Measurements from ENCODE around the gene NFKBIE. TPM values are rescaled to one million over a fixed set of nuclear protein-coding genes. Genes with fewer than 3 reads are reported as not detected.
"Not testable (repeated sequence)": the region's sequence is repeated elsewhere in the genome, so short reads cannot be mapped to it uniquely, and the experiment has no call there.

NFKBIE gene
- polyA plus RNA-seq (ENCODE audit: insufficient read length in 3 of 3), result 10 to 100 TPM; 10.6 to 11.7 (median 11.6) TPM

DNA sequence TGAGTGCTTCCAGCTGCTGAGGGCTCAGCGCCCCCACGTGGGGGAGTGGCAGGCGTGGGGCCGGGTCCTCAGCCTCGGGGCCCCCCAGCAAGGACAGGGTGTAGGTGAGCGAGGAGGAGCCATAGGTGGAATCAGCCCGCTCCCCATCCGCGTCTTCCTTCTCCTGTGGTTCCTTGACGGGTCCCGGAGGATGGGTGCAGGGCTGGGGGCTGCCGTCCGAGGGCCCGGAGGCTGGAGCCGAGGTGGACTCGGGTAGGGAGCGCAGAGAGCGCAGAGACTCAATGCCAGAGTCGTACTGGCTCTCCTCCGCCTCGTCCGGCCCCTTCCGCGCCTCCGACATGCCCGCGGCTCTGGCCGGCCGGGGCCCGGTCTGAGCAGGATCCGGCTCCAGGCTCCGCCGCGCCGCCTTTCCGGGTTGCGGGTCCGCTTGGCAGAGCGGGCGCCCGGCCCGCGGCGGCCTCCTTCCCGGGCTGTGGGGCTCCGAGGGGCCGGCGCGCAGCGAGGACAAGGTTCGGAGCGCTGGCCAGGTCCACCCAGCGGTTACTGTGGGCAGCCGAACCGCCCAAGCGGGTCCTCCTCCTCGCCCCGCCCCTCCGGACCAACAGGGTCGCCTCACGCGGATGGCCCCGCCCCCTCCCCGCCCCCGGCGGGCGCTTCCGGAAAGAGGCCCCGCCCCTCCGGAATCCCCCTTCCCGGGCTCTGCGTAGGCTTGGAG lies at the start of gene NFKBIE:
Gene NFKBIE, minus strand, starts transcription at position 545 of the 715 bp plus-strand sequence. Its CDS starts 205 bp downstream, at position 340.
- DNase-seq (ENCODE audit: low read depth in 3 of 3, low spot score in 2 of 3), result peak in 2 of 3 donors; percentile 83 to 88

DNA sequence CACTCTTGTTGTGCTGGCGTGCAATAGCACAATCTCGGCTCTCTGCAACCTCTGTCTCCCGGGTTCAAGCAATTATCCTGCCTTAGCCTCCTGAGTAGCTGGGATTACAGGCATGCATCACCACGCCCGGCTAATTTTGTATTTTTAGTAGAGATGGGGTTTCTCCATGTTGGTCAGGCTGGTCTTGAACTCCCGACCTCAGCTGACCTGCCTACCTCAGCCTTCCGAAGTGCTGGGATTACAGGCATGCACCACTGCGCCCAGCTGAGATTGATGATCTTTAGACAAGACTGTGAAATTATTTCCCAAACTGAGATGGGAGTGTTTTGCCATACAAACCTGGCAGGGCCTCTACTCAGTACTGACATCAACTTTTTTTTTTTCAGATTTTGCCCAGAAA lies 49.3 kb upstream of the NFKBIE start:
- DNase-seq (ENCODE audit: low read depth in 3 of 3, low spot score in 2 of 3), result not testable (repeated sequence)

DNA sequence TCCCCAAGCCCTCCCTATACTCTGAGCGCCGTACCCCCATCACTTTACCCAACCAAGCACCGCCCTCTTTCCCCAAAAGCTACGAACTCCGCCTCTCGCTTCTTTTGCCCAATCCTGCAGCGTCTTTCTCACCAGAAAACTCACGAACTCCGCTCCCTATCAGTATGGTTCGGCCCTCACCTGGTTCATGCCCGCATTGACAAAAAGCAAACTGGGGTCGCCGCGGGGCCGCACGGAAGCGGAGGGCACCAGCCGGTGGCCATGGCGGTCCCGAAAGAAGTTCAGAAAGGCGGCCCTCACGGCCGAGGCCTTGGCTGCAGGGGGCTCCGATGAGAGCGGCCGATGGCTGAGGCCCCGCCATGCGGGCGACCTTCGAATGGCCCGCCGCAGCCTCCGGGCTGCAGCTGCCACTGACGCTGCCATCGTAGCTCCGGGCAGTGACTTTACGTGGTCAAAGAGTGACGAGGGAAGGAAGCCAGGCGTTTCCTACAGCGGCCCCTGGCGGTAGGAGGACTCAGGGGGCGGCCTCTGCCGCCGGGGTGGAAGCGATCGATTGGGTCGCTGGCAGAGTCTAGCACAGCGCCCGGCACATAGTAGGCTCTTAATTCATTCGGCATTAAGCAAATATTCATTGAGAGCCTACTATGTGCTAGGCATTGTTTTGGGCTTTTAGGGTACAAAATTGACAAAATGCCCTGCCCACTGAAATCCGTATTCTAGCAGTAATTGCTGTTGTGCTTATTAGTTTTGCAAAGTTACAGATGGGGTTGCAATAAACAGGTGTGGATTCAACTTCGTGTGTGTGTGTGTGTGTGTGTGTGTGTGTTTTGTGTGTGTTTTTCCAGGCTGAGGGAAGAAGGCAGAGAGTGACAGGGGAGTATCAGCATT lies 47.8 kb upstream of the NFKBIE start, which contains the start of gene AARS2:
Gene AARS2, minus strand, starts transcription at position 447 of the 888 bp plus-strand sequence. Its CDS starts 24 bp downstream, at position 423.
- peak; percentile 76 for DNase-seq (ENCODE audit: low read depth in 3 of 3, low spot score in 2 of 3)

DNA sequence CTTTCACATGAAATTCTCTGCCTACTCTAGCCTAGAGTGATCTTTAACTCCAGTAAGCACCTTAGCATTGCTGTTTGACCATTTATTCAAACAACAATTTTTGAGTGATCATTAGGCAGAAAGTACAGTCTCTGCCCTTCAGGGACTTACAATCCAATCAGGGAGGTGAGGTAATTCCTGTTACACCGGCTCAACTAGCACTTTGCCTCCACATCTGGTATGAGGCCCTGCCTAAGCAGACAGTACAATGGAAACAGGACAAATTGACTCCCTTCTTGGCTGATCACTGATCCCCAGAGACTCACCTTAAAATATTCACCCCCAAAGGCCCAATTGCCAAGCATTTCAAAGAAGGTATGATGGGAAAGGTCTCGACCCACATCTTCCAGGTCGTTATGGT lies 46.4 kb upstream of the NFKBIE start:
- no peak for DNase-seq (ENCODE audit: low read depth in 3 of 3, low spot score in 2 of 3)

GRCh38 chr6:44311304-44311703 lies 46.0 kb upstream of the NFKBIE start:
- DNase-seq (ENCODE audit: low read depth in 3 of 3, low spot score in 2 of 3), result no peak

GRCh38 chr6:44310241-44310640 lies 44.9 kb upstream of the NFKBIE start:
- DNase-seq (ENCODE audit: low read depth in 3 of 3, low spot score in 2 of 3), result no peak

DNA sequence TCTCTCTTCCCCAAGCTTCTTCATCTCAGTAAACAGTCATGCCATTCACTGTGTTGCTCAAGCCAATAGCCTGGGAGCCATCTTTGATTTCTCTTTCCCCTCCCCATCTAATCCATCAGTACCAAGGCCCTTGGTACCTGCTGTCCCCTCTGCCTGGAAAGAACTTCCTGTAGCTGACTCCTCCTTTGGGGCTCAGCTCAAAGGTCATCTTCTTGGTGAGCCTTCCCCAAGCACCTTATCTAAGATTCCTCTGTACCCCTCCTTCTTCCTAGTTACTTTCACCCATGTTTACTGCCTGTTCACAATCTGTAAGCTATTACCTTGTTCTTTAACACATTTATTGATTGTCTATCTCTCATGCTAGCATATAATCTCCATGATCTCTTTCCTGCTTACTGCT lies 44.3 kb upstream of the NFKBIE start:
- DNase-seq (ENCODE audit: low read depth in 3 of 3, low spot score in 2 of 3), result no peak

GRCh38 chr6:44309092-44309491 lies 43.7 kb upstream of the NFKBIE start:
- DNase-seq (ENCODE audit: low read depth in 3 of 3, low spot score in 2 of 3), result no peak

DNA sequence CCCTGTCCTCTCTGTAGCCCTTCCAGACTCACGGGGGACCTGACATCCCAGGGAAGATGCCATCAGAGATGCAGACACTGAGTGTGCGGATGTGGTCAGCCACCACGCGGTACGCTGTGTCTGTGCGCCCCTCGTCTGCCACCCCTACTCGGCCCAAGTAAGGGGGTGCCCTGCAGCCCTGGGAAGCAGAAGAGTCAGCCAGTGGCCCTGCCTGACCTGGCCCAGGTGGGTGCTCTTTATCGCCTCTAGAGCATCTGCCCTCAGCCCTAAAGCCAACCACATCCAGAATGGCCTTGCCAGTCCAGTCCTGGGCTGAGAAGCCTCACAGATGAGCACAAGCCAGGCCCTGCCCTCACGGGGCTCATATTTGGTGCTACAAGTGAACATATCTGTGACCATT lies 41.9 kb upstream of the NFKBIE start:
- no peak for DNase-seq (ENCODE audit: low read depth in 3 of 3, low spot score in 2 of 3)

- no peak for DNase-seq (ENCODE audit: low read depth in 3 of 3, low spot score in 2 of 3)
These were observed 41.4 kb upstream of the NFKBIE start for GRCh38 chr6:44306710-44307109.

DNA sequence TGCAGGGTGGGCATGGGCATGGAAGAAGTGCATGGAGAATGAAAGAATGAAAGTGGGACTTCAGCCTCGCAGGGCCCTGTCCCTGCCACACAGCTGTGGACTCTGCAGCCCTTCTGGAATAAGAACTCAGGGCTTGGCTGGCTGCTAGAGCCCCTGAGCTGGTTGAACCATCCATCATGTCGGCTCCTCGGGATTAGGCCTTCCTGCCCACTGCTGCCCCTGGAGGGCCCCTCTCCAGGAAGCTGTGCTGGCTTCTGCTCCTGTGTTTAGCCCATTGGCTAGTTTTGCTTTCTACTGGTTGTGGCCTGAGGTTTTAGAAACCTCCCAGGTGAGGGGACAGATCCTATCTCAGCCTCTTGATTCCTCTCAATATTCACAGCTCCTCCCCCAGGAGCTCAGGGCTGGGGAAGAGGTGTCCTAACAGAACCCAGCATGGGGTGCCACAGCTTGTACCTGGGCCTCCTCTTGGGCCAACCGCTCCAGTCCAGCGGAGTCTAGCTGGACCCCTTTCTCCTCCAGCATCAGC lies 39.9 kb upstream of the NFKBIE start:
- DNase-seq (ENCODE audit: low read depth in 3 of 3, low spot score in 2 of 3), result no peak

DNA sequence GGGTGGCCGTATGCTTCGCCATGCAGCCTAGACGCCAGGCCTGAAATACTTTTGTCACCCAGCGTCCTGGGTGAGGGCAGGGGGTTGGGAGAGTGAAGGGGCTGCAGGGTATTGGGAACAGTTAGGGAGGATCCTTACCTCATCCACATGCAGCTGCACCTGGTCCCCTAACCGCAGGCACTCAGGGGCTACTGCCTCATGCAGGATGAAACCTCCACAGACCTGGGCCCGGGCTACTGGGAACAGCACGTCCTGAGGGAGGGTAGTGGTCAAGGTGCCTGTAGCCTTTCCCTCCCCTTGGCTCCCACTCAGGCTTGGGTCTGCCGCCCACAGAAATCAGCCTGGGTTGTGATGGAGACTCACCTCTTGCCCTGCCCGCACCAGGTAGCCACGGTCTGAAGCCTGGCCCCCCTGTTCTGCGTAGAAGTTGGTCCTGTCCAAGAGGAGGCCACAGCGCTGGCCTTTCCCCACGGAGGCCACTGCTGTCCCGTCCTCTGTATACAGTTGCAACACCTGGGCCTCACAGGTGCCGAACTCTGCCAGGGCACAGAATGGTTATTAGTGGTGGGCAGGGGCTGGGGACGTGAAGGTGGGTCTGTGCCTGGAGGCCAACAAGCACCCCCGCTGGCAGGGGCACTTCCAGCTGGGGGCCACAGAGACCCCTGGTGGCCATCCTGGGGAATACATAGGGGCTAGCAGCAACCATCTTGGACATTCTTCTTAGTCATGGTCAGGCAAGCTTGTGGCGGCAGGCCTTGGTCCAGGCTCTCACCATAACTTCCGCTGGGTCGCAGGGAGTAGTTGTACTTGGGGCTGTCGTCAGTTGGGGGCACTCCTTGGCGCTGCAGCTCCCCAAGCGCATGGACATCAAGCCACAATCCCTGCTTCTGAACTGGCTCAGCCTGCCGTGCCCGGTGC lies 39.2 kb upstream of the NFKBIE start:
- DNase-seq (ENCODE audit: low read depth in 3 of 3, low spot score in 2 of 3), result no peak

GRCh38 chr6:44303842-44304241 lies 38.5 kb upstream of the NFKBIE start:
- DNase-seq (ENCODE audit: low read depth in 3 of 3, low spot score in 2 of 3), result no peak

DNA sequence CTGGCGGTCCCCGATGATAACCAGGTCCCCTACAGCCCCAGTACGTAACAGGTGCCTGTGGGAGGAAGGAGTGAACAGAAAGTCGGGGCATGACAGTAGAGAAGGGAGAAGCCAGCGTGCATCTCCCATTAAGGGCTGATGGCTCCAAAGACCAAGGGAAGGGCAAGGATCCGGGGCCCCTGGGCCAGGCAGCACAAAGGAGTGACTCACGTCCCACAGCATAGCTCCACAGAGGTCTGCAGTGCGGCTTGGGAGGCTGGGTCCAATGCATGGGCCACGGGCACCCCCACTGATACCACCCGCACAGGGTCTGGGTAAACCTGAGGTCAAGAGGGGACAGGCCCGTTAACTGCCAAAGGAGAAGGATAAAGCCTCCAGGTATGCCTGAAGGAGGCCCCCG lies 37.5 kb upstream of the NFKBIE start:
- DNase-seq (ENCODE audit: low read depth in 3 of 3, low spot score in 2 of 3), result no peak

DNA sequence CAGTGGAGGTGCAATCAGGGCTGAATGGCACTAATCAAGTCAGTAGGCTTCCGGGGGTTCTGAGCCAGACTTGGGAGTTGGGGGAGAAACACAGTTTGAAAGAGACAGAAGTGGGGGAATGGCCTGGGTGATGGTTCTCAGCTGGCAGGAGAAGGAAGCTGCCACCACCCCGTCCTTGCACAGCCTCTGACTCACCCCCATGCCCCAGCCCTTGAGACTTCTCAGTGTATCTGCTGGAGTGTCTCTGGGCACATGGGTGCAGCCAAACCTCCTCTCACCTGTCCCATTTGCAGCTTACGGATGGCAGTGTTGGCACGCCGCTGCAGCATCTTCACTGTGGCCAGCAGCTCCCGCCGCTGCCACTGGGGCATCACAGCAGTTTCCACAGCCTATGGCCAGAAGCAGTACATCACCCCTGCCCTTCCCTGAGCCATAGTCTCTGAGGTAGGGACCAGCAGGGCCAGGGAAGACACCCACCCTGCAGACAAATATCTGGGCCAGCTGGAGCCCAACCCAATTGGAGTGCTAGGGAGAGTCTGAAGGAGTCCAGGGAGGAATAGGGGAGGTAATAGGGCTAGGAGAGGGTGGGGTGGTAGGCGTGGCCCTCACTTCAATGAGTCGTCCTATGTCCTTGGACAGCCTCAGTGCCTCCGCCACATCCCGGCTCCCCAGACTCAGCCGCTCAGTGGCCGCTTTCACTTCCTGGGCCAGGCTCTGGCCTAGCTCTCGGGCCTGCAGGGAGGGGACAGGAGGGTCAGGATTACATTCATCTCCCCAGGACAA lies 36.6 kb upstream of the NFKBIE start:
- DNase-seq (ENCODE audit: low read depth in 3 of 3, low spot score in 2 of 3), result no peak

GRCh38 chr6:44301106-44301505 lies 35.8 kb upstream of the NFKBIE start:
- DNase-seq (ENCODE audit: low read depth in 3 of 3, low spot score in 2 of 3), result no peak

DNA sequence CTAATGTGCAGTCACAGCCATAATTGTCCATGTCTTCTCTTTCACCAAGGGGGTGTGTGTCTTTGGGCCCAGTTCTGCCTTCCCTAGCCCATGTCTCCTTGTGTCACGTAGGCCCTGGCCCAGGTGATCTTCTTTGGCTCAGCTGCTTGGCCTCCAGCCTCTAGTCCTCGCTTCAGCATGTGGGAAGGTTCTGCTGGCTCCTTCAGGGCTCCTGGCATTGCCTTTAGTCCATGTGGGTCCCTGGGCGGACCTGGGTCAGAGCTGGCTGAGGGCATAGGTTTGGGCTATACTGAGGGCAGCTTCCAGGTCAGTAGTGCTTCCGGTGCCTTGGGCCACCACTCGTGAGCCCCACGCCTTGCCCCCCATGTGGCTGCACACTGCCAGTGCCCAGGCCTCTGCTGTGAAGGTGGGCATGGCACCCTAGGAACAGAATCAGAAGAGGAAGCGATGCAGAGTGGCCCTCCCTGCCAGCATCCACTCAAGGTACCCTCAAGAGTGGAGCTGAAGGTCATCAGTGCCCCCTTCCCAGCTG lies 35.0 kb upstream of the NFKBIE start:
- no peak for DNase-seq (ENCODE audit: low read depth in 3 of 3, low spot score in 2 of 3)

GRCh38 chr6:44298864-44299263 lies 33.5 kb upstream of the NFKBIE start:
- no peak for DNase-seq (ENCODE audit: low read depth in 3 of 3, low spot score in 2 of 3)

DNA sequence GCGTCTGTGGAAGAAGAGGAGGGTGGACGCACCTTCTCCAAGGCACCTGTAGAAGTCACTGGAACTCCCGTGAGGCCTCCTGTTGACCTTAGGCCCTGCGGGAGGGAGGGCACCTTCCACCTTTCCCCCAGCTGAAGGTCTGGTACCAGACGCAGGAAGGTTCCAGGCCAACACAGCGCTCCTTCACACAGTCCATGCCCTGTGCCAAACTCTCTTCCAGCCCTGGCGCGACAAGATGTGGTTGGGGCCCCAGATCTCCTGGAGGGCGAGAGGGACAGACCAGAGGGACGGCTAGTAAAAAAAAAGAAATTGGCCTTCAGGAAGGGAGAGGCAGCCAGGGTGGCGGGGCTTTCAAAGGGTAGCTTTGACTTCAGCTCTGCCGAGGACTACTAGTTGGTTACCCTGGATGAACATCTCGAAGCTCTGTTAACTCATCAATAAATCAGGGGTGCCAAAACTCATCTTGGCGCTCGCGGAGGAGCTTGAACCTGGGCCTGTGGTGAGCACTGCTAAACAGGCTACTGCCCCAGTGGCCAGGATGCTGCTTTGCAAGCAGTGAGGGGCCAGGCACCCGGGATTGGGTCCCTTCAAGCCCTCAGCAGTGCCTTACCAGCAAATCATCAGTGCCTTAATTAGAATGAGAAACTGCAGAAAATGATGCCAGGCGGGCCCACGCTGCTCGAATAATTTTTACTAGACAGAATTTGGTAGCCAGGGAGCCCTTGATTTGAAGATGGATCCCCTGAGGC lies 32.9 kb upstream of the NFKBIE start:
- DNase-seq (ENCODE audit: low read depth in 3 of 3, low spot score in 2 of 3), result no peak
